DOHH2 (cell line): ENCODE measurements around the gene IWS1.

Source experiments
- H3F3A ChIP-seq: fragments of 200-600 bp; sonication (generic), shearing (Covaris generic); 2 replicates; pipeline ENCODE4 v1.6.0; 2016; ENCODE audit warnings: antibody characterized with exemption, mild to moderate bottlenecking; ENCODE audit not compliant: control insufficient read depth, insufficient read depth
- H3K27ac ChIP-seq: fragments of 200-600 bp; sonication (generic); 2 replicates; pipeline ENCODE4 v1.5.1; 2014; ENCODE audit warnings: low read depth, mild to moderate bottlenecking, low read length, moderate library complexity
- H3K27me3 ChIP-seq: fragments of 200-600 bp; sonication (generic); 2 replicates; pipeline ENCODE4 v1.6.1; 2014; ENCODE audit warnings: mild to moderate bottlenecking, low read length, mixed read lengths; ENCODE audit not compliant: control insufficient read depth
- H3K36me3 ChIP-seq: fragments of 200-600 bp; sonication (generic); 2 replicates; pipeline ENCODE4 v1.6.1; 2014; ENCODE audit warnings: mild to moderate bottlenecking, low read length, moderate library complexity, mixed read lengths; ENCODE audit not compliant: control insufficient read depth
- H3K4me1 ChIP-seq: fragments of 200-600 bp; sonication (generic); 2 replicates; pipeline ENCODE4 v1.6.1; 2014; ENCODE audit warnings: mild to moderate bottlenecking, low read length, mixed read lengths; ENCODE audit not compliant: control insufficient read depth
- H3K4me2 ChIP-seq: fragments of 200-600 bp; sonication (generic); 2 replicates; pipeline ENCODE4 v1.6.0; 2014; ENCODE audit warnings: mild to moderate bottlenecking, low read length, moderate library complexity
- H3K4me3 ChIP-seq: fragments of 200-600 bp; sonication (generic); 2 replicates; pipeline ENCODE4 v1.5.1; 2014; ENCODE audit warnings: mild to moderate bottlenecking, low read length, mixed read lengths
- H3K79me2 ChIP-seq: fragments of 200-600 bp; sonication (generic); 2 replicates; pipeline ENCODE4 v1.6.1; 2014; ENCODE audit warnings: mild to moderate bottlenecking, low read length, mixed read lengths; ENCODE audit not compliant: control insufficient read depth
- H3K9me2 ChIP-seq: fragments of 200-600 bp; sonication (generic); replicated peaks from 2 replicates; pipeline ENCODE4 v1.6.1; 2014; ENCODE audit warnings: mild to moderate bottlenecking, low read length, mixed read lengths; ENCODE audit not compliant: control insufficient read depth
- H3K9me3 ChIP-seq: fragments of 200-600 bp; sonication (generic); 2 replicates; pipeline ENCODE4 v1.6.1; 2014; ENCODE audit warnings: antibody characterized with exemption, low read length, mixed read lengths; ENCODE audit not compliant: control insufficient read depth, insufficient read depth
- H4K20me1 ChIP-seq: fragments of 200-600 bp; sonication (generic); 2 replicates; pipeline ENCODE4 v1.6.0; 2014; ENCODE audit warnings: low read depth, mild to moderate bottlenecking, antibody characterized with exemption, low read length, moderate library complexity; ENCODE audit not compliant: control insufficient read depth, insufficient read depth
- EZH2phosphoT487 ChIP-seq: fragments of 200-600 bp; sonication (generic); IDR thresholded peaks from 2 replicates; pipeline ENCODE4 v1.6.1; 2017; ENCODE audit warnings: borderline replicate concordance, mild to moderate bottlenecking, antibody characterized with exemption, low read length, moderate library complexity, mixed read lengths
- TF ChIP-seq, protein P1 (sequence below): fragments of 200-600 bp; sonication (generic); IDR thresholded peaks from one replicate; pipeline ENCODE4 v1.5.1; 2014; ENCODE audit warnings: antibody characterized with exemption, mild to moderate bottlenecking, low read depth, low read length; ENCODE audit not compliant: poor library complexity, severe bottlenecking

IWS1 gene

DNA sequence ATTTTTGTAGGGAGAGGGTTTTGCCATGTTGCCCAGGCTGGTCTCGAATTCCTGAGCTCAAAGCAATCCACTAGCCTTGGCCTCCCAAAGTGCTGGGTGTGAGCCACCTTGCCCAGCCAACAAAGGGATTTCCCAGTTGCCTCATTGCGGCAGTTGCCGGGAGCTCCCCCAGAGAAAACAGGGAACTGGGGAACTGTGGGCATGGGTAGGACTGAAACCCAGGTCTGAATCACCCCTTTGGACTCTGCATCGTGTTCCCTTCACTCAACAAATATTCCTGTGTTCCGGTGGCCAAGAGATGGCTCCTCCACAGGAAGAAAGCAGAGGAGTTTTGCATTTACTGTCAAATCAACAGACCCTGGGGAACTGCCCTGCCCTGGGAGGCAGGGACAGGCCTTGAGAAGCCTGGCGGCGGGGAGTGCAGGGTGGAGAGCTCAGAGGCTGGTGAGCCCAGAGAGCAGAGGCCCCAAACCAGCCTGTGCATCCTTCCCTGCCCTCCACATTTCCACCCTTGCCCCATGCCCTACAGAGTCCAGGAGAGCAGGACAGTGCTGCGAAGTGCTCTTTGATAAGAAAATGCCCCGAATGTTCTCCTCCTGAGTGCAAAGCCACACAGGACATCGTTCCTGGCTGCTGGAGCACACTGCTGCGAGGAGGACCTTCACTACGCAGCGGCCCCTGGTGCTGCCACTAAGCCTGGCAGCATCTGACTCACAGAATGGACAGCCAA lies 34.1 kb upstream of the IWS1 start:
- H3K27ac ChIP-seq, result no peak overlapping the region
- no peaks in the 10 kb centered on the region for H3F3A ChIP-seq
- TF ChIP-seq, protein P1, sequence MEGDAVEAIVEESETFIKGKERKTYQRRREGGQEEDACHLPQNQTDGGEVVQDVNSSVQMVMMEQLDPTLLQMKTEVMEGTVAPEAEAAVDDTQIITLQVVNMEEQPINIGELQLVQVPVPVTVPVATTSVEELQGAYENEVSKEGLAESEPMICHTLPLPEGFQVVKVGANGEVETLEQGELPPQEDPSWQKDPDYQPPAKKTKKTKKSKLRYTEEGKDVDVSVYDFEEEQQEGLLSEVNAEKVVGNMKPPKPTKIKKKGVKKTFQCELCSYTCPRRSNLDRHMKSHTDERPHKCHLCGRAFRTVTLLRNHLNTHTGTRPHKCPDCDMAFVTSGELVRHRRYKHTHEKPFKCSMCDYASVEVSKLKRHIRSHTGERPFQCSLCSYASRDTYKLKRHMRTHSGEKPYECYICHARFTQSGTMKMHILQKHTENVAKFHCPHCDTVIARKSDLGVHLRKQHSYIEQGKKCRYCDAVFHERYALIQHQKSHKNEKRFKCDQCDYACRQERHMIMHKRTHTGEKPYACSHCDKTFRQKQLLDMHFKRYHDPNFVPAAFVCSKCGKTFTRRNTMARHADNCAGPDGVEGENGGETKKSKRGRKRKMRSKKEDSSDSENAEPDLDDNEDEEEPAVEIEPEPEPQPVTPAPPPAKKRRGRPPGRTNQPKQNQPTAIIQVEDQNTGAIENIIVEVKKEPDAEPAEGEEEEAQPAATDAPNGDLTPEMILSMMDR, result no peak
- no peak for TF ChIP-seq EZH2phosphoT487
- H3K9me2 ChIP-seq, result no peaks in the 10 kb centered on the region
- H3K27me3 ChIP-seq, result peaks cover 36% of the 10 kb centered on the region
- H4K20me1 ChIP-seq, result no peaks in the 10 kb centered on the region
- no peaks in the 10 kb centered on the region for H3K36me3 ChIP-seq
- no peak overlapping the region for H3K4me2 ChIP-seq
- H3K9me3 ChIP-seq, result no peaks in the 10 kb centered on the region
- no peaks in the 10 kb centered on the region for H3K79me2 ChIP-seq
- H3K4me1 ChIP-seq, result peaks cover 6% of the 10 kb centered on the region; the same call in 1 of the 2 replicates
- H3K4me3 ChIP-seq, result no peak overlapping the region

DNA sequence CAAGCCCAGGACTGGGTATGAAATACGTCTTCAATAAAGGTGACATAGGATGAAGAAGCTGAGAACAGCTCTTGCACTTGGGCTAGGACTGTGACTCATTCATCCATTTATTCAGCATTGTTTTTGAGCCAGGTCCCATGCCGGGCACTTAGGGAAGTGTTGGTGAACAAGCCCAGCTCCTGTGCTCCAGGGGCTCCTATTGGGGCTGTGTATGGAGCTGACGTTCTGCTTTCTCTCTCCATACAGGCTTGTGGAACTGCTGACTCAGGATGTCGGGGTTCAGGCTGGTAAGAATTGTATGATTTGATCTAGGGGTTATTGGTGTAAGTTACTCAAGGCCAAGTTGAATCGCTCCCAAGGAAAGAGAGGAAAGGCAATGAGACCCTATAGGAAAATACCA lies 33.2 kb upstream of the IWS1 start:
- TF ChIP-seq, protein P1, result no peak
- no peak for TF ChIP-seq EZH2phosphoT487
- no peak overlapping the region for H3K4me3 ChIP-seq
- H3K4me2 ChIP-seq, result no peak overlapping the region
- H3K27ac ChIP-seq, result no peak overlapping the region
- H3F3A ChIP-seq, result no peaks in the 10 kb centered on the region
- H3K4me1 ChIP-seq, result peaks cover 6% of the 10 kb centered on the region; the same call in 1 of the 2 replicates
- H3K27me3 ChIP-seq, result peaks cover 38% of the 10 kb centered on the region
- no peaks in the 10 kb centered on the region for H4K20me1 ChIP-seq
- H3K9me3 ChIP-seq, result no peaks in the 10 kb centered on the region
- no peaks in the 10 kb centered on the region for H3K9me2 ChIP-seq
- H3K36me3 ChIP-seq, result no peaks in the 10 kb centered on the region
- H3K79me2 ChIP-seq, result no peaks in the 10 kb centered on the region

DNA sequence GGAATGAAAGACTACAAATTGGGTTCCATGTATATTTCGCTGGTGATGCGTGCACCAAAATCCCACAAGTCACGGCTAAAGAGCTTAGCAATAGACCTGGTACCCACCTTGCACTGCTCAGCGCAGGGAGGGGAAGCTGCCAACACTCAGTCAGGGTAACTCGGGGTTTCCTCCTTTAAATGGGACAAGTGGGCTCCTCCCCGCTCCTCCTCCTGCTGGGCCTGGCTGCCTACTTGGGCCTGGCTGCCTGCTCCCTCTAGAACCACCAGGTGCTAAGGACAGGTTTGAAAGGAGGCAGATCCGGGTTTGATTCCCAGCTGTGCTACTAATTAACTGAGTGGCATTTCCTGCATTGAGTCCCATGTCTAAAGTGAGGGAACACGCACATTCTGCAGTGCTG lies 32.6 kb upstream of the IWS1 start:
- Histone ChIP-seq H3K27me3 (peaks cover 38% of the 10 kb centered on the region), H3K4me2 (no peak overlapping the region), H3K36me3 (no peaks in the 10 kb centered on the region), H4K20me1 (no peaks in the 10 kb centered on the region), H3K79me2 (no peaks in the 10 kb centered on the region), H3K27ac (no peak overlapping the region), H3F3A (no peaks in the 10 kb centered on the region), H3K4me1 (peaks cover 6% of the 10 kb centered on the region; the same call in 1 of the 2 replicates), H3K4me3 (no peak overlapping the region), H3K9me2 (no peaks in the 10 kb centered on the region), H3K9me3 (no peaks in the 10 kb centered on the region)
- TF ChIP-seq EZH2phosphoT487, result no peak
- TF ChIP-seq, protein P1, result no peak
